Head of caudate nucleus (tissue), 42 donors: ENCODE results near the gene ELAVL3.
"Not testable (repeated sequence)": the region's sequence is repeated elsewhere in the genome, so short reads cannot be mapped to it uniquely, and the experiment has no call there.

ENCODE experiments used
- DNase-seq, 42 donors: peaks; one replicate each; pipeline versions ENCODE4 v3.0.0 to v3.0.0-alpha.2; 2020 to 2021; ENCODE audit warnings: mixed read lengths in 7 of 42
- intact Hi-C: fragments of 100-400 bp; cut with DNase I; formaldehyde crosslinking; loops from one replicate; pipeline ENCODE4 v1.15.0; 2022

Gene ELAVL3

DNA sequence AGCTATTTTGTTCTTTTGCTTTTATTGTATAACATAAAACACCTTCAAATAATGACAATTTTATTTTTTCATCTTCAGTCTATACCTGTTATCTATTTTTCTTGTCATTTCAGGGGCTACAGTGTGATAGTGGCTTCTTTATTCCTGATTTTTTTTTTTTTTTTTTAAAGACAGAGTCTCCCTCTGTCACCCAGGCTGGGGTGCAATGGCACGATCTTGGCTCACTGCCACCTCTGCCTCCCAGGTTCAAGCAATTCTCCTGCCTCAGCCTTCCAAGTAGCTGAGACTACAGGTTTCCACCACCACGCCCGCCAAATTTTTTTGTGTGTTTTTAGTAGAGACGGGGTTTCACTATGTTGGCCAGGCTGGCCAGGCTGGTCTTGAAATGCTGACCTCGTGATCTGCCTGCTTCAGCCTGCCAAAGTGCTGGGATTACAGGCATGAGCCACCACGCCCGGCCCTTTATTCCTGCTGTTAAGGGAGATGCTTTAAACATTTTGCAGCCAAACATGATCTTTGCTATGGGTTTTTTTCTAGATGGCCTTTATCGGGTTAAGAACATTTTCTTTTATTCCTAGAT lies 12.5 kb downstream of the ELAVL3 start:
- intact Hi-C loops, result not testable (repeated sequence)
- peak in 5 of 42 donors; percentile 28 to 45 (median 29) for DNase-seq

GRCh38 chr19:11465600-11465999 lies 15.2 kb downstream of the ELAVL3 start:
- intact Hi-C loops, result no loop called here
- no peak for DNase-seq

DNA sequence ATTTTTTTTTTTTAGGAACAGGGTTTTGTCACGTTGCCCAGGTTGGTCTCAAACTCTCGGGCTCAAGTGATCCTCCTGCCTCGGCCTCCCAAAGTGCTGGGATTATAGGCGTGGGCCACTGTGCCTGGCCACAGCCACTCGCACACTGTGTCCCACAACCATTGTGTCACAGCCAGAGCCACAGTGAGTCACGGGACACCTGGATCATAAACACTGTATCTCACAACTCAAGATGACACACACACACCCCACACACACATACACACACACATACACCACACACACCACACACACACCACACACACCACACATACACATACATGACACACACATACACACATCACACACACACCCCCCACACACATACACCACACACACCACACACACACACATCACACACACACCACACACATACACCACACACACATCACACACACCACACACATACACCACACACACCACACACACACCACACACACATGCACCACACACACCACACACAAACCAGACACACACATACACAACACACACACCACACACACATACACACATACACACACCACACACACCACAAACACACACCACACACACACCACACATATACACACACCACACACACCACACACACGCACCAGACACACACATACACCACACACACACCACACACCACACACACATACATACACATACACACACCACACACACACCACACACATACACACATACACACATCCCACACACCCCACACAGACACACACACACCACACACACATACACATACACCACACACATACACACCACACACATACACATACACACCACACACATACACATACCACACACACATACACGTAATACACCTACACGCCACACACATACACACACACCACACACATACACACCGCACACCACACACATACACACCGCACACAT lies 16.2 kb downstream of the ELAVL3 start:
- DNase-seq, result no peak
- intact Hi-C loops, result no loop called here

- intact Hi-C loops, result no loop called here
- peak in 4 of 42 donors; percentile 16 to 38 (median 32) for DNase-seq
These were observed 17.5 kb downstream of the ELAVL3 start for GRCh38 chr19:11463391-11463790.

- no peak for DNase-seq
- intact Hi-C loops, result no loop called here
These were observed 19.4 kb downstream of the ELAVL3 start for GRCh38 chr19:11461453-11461852.

GRCh38 chr19:11460207-11460606 lies 20.6 kb downstream of the ELAVL3 start:
- intact Hi-C loops, result no loop called here
- no peak for DNase-seq

DNA sequence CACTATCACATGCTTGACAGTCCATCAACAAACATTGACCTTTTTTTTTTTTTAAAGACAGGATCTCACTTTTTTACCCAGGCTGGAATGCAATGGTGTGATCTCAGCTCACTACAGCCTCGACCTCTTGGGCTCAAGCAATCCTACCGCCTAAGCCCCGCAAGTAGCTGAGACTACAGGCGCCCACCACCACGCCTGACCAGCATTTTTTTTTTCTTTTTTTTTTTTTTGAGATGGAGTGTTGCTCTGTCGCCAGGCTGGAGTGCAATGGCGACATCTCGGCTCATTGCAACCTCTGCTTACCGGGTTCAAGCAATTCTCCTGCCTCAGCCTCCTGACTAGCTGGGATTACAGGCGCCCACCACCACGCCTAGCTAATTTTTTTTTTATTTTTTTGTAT lies 21.9 kb downstream of the ELAVL3 start:
- DNase-seq, intact Hi-C loops: not testable (repeated sequence)

DNA sequence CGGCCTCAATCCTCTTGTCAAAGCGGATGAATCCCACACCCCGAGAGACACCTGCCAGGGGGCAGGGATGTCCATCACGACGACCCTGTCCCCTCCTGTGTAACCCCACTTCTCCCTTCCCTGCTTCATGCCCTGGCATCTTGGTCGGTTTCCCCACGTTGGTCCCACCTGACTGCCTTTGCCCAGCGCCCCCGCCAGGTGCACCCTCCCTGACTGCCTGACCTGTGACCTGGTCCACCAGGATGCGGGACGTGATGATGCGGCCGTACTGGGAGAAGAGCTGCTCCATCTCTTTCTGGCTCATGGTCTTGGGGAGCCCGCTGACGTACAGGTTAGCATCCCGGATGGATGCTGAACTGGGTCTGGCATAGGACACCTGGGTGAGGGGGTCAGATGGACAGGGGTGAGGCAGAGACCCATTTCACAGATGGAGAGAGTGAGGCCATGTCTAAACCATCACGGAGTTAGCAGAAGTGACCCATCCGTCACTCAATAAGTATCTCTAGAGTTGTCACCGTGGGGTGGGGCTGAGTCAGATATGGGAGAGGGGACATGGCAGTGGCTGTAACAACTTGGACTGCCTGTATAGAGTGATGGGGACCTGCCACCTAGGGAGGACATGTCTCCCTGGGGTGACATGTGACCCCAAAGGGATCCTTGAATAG lies 22.5 kb downstream of the ELAVL3 start:
- no peak for DNase-seq
- intact Hi-C loops, result no loop called here

DNA sequence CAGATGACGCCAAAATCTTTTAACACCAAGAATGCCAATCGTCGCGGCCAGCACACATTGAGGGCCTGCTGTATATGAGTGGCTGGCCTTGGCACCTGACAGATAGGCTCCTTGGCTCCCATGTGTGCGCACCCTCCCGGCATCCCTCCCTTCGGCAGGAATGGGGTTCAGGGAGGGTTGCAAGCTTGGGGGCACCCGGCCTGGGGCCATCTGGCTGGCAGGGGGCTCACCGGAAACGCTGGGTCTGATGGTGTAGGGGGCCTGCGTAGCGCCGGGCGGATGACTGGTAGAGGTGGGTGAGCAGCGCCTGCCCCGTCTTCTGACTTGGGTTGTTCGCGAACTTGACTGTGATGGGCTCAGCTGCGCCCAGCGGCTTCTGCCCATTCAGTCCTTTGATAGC lies 23.0 kb downstream of the ELAVL3 start:
- DNase-seq, result no peak
- intact Hi-C loops, result no loop called here

GRCh38 chr19:11457115-11457514 lies 23.7 kb downstream of the ELAVL3 start:
- peak; percentile 82 to 97 (median 92) for DNase-seq
- intact Hi-C loops, result no loop called here

DNA sequence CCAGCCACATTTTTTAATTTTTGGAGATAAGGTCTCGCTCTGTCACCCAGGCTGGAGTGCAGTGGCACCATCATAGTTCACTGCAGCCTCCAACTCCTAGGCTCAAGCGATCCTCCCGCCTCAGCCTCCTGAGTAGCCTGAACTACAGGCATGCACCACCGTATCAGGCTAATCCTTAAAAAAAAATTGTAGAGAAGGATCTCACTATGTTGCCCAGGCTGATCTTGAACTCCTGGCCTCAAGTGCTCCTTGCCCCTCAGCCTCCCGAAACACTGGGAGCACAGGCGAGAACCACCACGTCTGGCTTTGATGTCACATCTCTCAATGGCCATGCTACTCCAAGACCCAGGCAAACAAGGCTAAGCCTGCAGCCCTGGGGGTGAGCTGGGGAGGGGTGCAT lies 24.2 kb downstream of the ELAVL3 start:
- DNase-seq, result no peak
- intact Hi-C loops, result no loop called here

DNA sequence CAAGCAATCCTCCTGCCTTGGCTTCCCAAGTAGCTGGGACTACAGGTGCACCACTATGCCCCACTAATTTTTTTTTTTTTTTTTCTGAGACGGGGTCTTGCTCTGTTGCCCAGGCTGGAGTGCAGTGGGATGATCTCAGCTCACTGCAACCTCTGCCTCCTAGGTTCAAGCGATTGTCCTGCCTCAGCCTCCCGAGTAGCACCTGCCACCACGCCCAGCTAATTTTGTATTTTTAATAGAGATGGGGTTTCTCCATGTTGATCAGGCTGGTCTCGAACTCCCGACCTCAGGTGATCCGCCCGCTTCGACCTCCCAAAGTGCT lies 25.7 kb downstream of the ELAVL3 start:
- DNase-seq, intact Hi-C loops: not testable (repeated sequence)

DNA sequence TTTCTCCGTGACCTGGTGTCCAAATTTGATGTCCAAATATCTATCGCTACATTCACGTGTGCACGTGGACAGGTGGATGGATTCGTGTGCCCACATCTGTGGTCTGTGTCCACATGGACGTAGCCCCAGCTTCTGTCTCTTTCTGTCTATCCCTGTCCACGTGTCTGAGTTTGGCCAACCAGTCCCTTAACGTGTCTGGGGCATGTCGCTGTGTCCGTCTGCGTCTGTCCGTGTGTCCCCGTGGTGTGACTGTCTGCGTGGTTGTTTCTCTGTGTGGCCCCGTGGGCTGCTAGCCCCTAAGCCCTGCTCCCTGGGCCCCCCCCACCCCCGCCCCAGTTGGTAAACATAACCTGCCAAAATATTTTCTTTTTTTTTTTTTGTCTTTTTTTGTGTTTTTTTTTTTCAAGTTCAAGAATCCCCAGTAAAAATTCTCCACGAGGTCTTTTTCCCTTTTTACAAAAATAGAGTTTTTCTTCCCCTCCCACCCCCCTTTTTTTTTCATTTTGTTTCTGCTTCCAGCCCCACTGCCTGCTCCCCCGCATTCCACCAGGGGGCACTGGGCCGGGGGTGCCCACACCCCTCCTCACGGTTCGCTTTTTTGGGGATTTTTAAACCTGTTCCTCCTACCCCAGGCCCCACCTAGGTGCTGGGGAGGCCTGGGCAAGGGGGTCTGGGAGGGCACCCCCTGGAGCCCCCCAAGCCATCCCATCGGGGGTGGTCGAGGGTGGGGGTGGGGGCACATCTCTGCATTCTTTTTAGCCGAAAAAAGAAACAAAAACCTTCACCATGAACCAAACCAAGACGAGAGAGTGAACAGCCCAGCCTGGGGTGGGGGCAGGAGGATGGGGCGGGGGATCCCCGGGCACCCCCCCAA lies 27.1 kb downstream of the ELAVL3 start:
- DNase-seq, result no peak
- intact Hi-C loops, result no loop called here

DNA sequence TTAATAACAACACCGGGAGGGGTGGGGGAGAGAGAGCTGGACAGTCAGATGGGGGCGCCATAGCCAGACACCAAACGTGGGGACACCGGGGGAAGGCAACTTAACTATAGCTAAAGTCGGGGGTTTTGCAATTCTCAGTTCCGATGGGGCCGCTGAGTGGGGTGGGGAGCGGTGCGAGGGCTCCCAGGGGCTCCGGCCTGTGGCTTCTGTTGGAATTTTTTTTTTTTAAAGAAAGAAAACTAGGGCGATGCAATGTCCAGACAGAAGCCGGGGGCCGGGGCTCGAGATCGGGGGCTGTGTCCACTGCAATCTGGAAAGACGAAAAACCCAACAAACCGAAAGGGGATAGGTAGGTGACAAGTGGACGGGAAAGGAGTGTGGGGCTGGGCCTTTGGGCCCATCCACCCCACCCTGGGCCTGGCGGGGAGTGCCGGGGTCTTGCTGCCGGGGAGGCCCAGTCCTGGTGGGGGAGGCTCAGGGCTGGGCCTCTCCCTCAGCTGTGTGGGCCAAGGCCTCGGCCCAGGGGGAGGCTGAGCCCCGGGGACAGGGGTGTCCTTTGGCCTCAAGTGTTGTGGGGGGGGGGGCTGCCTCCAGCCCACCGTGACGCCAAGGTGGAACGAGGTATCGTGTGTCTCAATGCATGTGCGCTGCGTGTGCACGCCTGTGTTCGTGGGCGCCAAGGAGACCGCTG lies 28.1 kb downstream of the ELAVL3 start:
- DNase-seq, result peak in 7 of 42 donors; percentile 16 to 72 (median 57)
- intact Hi-C loops, result no loop called here

- DNase-seq, result no peak
- intact Hi-C loops, result no loop called here
These were observed 28.8 kb downstream of the ELAVL3 start for GRCh38 chr19:11451871-11452619.

DNA sequence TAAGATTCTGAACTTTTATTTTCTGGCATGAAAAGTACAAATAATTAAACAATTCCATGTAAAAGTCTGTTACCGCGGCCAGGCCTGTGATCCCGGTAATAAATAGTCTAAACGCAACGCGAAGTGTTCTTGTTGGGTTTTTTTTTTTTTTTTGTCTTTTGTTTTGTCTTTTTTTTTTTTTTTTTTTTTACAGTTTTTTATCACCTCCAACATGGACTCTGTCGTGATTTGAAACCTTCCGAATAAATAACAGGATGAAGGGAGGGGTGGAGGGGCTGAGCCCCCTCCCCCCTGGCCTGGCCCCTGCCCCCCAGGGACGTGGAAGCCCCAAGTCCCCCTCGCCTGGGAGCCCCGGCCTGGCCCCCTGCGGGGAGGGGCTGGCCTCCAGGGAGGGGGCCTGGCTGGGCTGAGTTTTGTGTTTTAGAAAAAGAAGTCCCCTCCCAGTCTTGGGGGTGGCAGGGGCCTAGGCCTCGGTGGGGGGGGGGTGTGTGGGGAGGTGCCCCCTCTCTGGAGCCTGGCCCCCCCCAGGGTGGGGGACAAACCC lies 29.4 kb downstream of the ELAVL3 start:
- DNase-seq, result no peak
- intact Hi-C loops, result no loop called here

- intact Hi-C loops, result no loop called here
- peak in 1 of 42 donors; percentile 11 for DNase-seq
These were observed 30.1 kb downstream of the ELAVL3 start for GRCh38 chr19:11450570-11451326.
